Keratinocyte (primary cell): Measurements from ENCODE around the gene SWAP70. TPM values are rescaled to one million over a fixed set of nuclear protein-coding genes. Genes with fewer than 3 reads are reported as not detected.

Source experiments
- DNase-seq: peaks from one replicate; pipeline ENCODE4 v3.0.0-alpha.2; 2011; ENCODE audit warnings: low read depth, missing footprints, low spot score
- FAIRE-seq: peaks from 2 replicates; lab custom pipeline; 2011; peaks lifted over from hg19 to GRCh38; lab: Jason Lieb, UNC
- H2AFZ ChIP-seq: 2 replicates; pipeline ENCODE4 v1.6.0; 2012; ENCODE audit warnings: low read length, control low read depth, inconsistent platforms; ENCODE audit not compliant: control insufficient read depth
- H3K27ac ChIP-seq: 2 replicates; pipeline ENCODE4 v1.5.1; 2011; ENCODE audit warnings: low read length; ENCODE audit not compliant: control insufficient read depth, insufficient read depth
- H3K27me3 ChIP-seq: 3 replicates; pipeline ENCODE4 v1.6.0; 2011; ENCODE audit warnings: low read length; ENCODE audit not compliant: control insufficient read depth, insufficient read depth; ENCODE audit errors: extremely low read depth
- H3K36me3 ChIP-seq, 2 experiments: 2 replicates in 1 of 2; 3 replicates in 1 of 2; pipeline ENCODE4 v1.5.1; 2011; ENCODE audit warnings: low read length in 2 of 2, mild to moderate bottlenecking in 1 of 2; ENCODE audit not compliant: control insufficient read depth in 2 of 2, insufficient read depth in 2 of 2; ENCODE audit errors: extremely low read depth in 1 of 2
- H3K4me1 ChIP-seq: 3 replicates; pipeline ENCODE4 v1.5.1; 2011; ENCODE audit warnings: low read length; ENCODE audit not compliant: control insufficient read depth, insufficient read depth; ENCODE audit errors: extremely low read depth
- H3K4me2 ChIP-seq: 3 replicates; pipeline ENCODE4 v1.6.0; 2011; ENCODE audit warnings: low read depth, low read length; ENCODE audit not compliant: control insufficient read depth, insufficient read depth; ENCODE audit errors: extremely low read depth
- H3K4me3 ChIP-seq, 3 experiments: fragments of 200-600 bp in 1 of 3; sonication (generic) in 1 of 3; 2 replicates in 2 of 3; 3 replicates in 1 of 3; pipeline ENCODE4 v1.5.1; 2011 to 2016; ENCODE audit warnings: low read length in 3 of 3, mild to moderate bottlenecking in 3 of 3, control low read depth in 2 of 3, inconsistent platforms in 1 of 3, low read depth in 1 of 3, mixed read lengths in 1 of 3, mixed run types in 1 of 3, moderate library complexity in 1 of 3; ENCODE audit not compliant: control insufficient read depth in 2 of 3, insufficient read depth in 2 of 3; ENCODE audit errors: extremely low read depth in 1 of 3
- H3K79me2 ChIP-seq: 2 replicates; pipeline ENCODE4 v1.6.0; 2012; ENCODE audit warnings: low read length; ENCODE audit not compliant: control insufficient read depth, insufficient read depth
- H3K9ac ChIP-seq: 3 replicates; pipeline ENCODE4 v1.6.0; 2011; ENCODE audit warnings: low read length; ENCODE audit not compliant: control insufficient read depth, insufficient read depth; ENCODE audit errors: extremely low read depth
- H3K9me1 ChIP-seq: 3 replicates; pipeline ENCODE4 v1.6.0; 2011; ENCODE audit warnings: low read length; ENCODE audit not compliant: control insufficient read depth, insufficient read depth; ENCODE audit errors: extremely low read depth
- H3K9me3 ChIP-seq: 2 replicates; pipeline ENCODE4 v1.5.1; 2012; ENCODE audit warnings: low read depth, low read length; ENCODE audit not compliant: control insufficient read depth
- H4K20me1 ChIP-seq: 3 replicates; pipeline ENCODE4 v1.6.0; 2011; ENCODE audit warnings: low read length; ENCODE audit not compliant: control insufficient read depth, insufficient read depth; ENCODE audit errors: extremely low read depth
- CTCF ChIP-seq, 3 experiments: IDR thresholded peaks in 1 of 3; conservative IDR thresholded peaks in 1 of 3; optimal IDR thresholded peaks in 1 of 3; 2 replicates in 2 of 3; 3 replicates in 1 of 3; pipeline versions ENCODE3 to v1.5.1; 2011; ENCODE audit warnings: low read length in 3 of 3, mild to moderate bottlenecking in 3 of 3, moderate library complexity in 2 of 3, control low read depth in 1 of 3, inconsistent platforms in 1 of 3; ENCODE audit not compliant: insufficient read depth in 2 of 3; ENCODE audit errors: extremely low read depth in 1 of 3
- EZH2 ChIP-seq: IDR thresholded peaks from one replicate; pipeline ENCODE4 v1.6.1; 2012; ENCODE audit warnings: inconsistent platforms, mild to moderate bottlenecking, low read length, moderate library complexity
- dilution Hi-C: fragments of 300-500 bp; cut with MboI; formaldehyde crosslinking; loops from one replicate; pipeline ENCODE4 v1.7.0; 2020; ENCODE audit warnings: low sequenced_read_pairs; ENCODE audit not compliant: extremely low pct_ligation_motif_present
- polyA plus RNA-seq, 5 experiments: library from polyadenylated mRNA; depleted of rRNA in 3 of 5; stranded (reverse) in 3 of 5; stranded (forward) in 1 of 5; unstranded in 1 of 5; fragments of >200 nt; gene quantifications; 1 replicate in 1 of 5; 2 replicates in 3 of 5; 3 replicates in 1 of 5; pipeline versions ENCODE4 v1.2.1 to v1.2.3, GENCODE V29; 2011 to 2012; ENCODE audit warnings: missing spikeins in 2 of 5, low read depth in 1 of 5, low replicate concordance in 1 of 5

SWAP70 gene
- polyA plus RNA-seq, 1 donor (not counting 4 experiments of a cell fraction or from before 2014, with no cell fraction given) = 28.5 TPM

GRCh38 chr11:9617940-9618339 is 45.9 kb upstream of the SWAP70 start:
- FAIRE-seq = no peak
- Histone ChIP-seq H3K27ac (no peak overlapping the region), H3K36me3 (no peaks in the 10 kb centered on the region), H3K4me2 (no peak overlapping the region), H3K9ac (no peak overlapping the region), H3K79me2 (no peaks in the 10 kb centered on the region), H3K4me3 (no peak overlapping the region), H3K9me1 (no peaks in the 10 kb centered on the region), H2AFZ (no peak overlapping the region), H3K27me3 (no peaks in the 10 kb centered on the region), H3K4me1 (peaks cover 17% of the 10 kb centered on the region), H3K9me3 (no peaks in the 10 kb centered on the region), H4K20me1 (no peaks in the 10 kb centered on the region)
- dilution Hi-C loops = no loop called here
- no peak for DNase-seq
- no peak for TF ChIP-seq EZH2
- no peak for TF ChIP-seq CTCF (optimal IDR thresholded peaks at IDR 0.05 in 1 of 3, IDR thresholded peaks at IDR 0.05 in 1 of 3, conservative IDR thresholded peaks at IDR 0.05 in 1 of 3; ENCODE audit: extremely low read depth in 1 of 3, insufficient read depth in 2 of 3, low read length in 3 of 3)

GRCh38 chr11:9619004-9619403 is 44.9 kb upstream of the SWAP70 start:
- Histone ChIP-seq H3K36me3 (no peaks in the 10 kb centered on the region), H2AFZ (no peak overlapping the region), H3K9me1 (no peaks in the 10 kb centered on the region), H3K27me3 (no peaks in the 10 kb centered on the region), H3K9ac (no peak overlapping the region), H3K4me2 (no peak overlapping the region), H3K9me3 (no peaks in the 10 kb centered on the region), H4K20me1 (no peaks in the 10 kb centered on the region), H3K4me3 (no peak overlapping the region), H3K27ac (no peak overlapping the region), H3K4me1 (peaks cover 9% of the 10 kb centered on the region), H3K79me2 (no peaks in the 10 kb centered on the region)
- dilution Hi-C loops = no loop called here
- DNase-seq = no peak
- TF ChIP-seq EZH2 (no peak), CTCF (optimal IDR thresholded peaks at IDR 0.05 in 1 of 3, IDR thresholded peaks at IDR 0.05 in 1 of 3, conservative IDR thresholded peaks at IDR 0.05 in 1 of 3; ENCODE audit: extremely low read depth in 1 of 3, insufficient read depth in 2 of 3, low read length in 3 of 3) (no peak)
- FAIRE-seq = no peak
